ENCODE measurements around the gene SPECC1L.

Gene SPECC1L

GRCh38 chr22:24431309-24432034 is 160.8 kb downstream of the SPECC1L start:
- DNase-seq (ENCODE audit: low spot score) = no peak
- in situ Hi-C loops (cut with MboI; ENCODE audit: low pct_unique_long_range_greater_than_20kb, low sequenced_read_pairs, unreplicated experiment) = no loop called here
- TF ChIP-seq, protein P1, sequence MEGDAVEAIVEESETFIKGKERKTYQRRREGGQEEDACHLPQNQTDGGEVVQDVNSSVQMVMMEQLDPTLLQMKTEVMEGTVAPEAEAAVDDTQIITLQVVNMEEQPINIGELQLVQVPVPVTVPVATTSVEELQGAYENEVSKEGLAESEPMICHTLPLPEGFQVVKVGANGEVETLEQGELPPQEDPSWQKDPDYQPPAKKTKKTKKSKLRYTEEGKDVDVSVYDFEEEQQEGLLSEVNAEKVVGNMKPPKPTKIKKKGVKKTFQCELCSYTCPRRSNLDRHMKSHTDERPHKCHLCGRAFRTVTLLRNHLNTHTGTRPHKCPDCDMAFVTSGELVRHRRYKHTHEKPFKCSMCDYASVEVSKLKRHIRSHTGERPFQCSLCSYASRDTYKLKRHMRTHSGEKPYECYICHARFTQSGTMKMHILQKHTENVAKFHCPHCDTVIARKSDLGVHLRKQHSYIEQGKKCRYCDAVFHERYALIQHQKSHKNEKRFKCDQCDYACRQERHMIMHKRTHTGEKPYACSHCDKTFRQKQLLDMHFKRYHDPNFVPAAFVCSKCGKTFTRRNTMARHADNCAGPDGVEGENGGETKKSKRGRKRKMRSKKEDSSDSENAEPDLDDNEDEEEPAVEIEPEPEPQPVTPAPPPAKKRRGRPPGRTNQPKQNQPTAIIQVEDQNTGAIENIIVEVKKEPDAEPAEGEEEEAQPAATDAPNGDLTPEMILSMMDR (IDR thresholded peaks at IDR 0.05; ENCODE audit: extremely low read depth, insufficient read depth, missing control alignments) = no peak

- TF ChIP-seq, protein P1 (IDR thresholded peaks at IDR 0.05; ENCODE audit: extremely low read depth, insufficient read depth, missing control alignments) = no peak
- no peak for DNase-seq (ENCODE audit: low spot score)
- in situ Hi-C loops (cut with MboI; ENCODE audit: low pct_unique_long_range_greater_than_20kb, low sequenced_read_pairs, unreplicated experiment) = no loop called here
Measured at GRCh38 chr22:24432059-24432853, 161.6 kb downstream of the SPECC1L start.

- in situ Hi-C loops (cut with MboI; ENCODE audit: low pct_unique_long_range_greater_than_20kb, low sequenced_read_pairs, unreplicated experiment) = no loop called here
Measured at GRCh38 chr22:24433001-24433827, 162.6 kb downstream of the SPECC1L start.

GRCh38 chr22:24433828-24434470 is 163.3 kb downstream of the SPECC1L start:
- TF ChIP-seq, protein P1 (IDR thresholded peaks at IDR 0.05; ENCODE audit: extremely low read depth, insufficient read depth, missing control alignments) = no peak
- in situ Hi-C loops (cut with MboI; ENCODE audit: low pct_unique_long_range_greater_than_20kb, low sequenced_read_pairs, unreplicated experiment) = no loop called here
- DNase-seq (ENCODE audit: low spot score) = peak; percentile 90

More at GRCh38 chr22:24433001-24433827, 162.6 kb downstream of the SPECC1L start:
- DNase-seq (ENCODE audit: low spot score) = no peak
- TF ChIP-seq, protein P1 (IDR thresholded peaks at IDR 0.05; ENCODE audit: extremely low read depth, insufficient read depth, missing control alignments) = no peak

GRCh38 chr22:24434471-24435322 is 164.1 kb downstream of the SPECC1L start:
- TF ChIP-seq, protein P1 (IDR thresholded peaks at IDR 0.05; ENCODE audit: extremely low read depth, insufficient read depth, missing control alignments) = no peak
- in situ Hi-C loops (cut with MboI; ENCODE audit: low pct_unique_long_range_greater_than_20kb, low sequenced_read_pairs, unreplicated experiment) = no loop called here
- DNase-seq (ENCODE audit: low spot score) = peak; percentile 87
